ENCODE results near the gene PLRG1. TPM values are rescaled to one million over a fixed set of nuclear protein-coding genes. Genes with fewer than 3 reads are reported as not detected.

PLRG1 gene
- total and polyA plus RNA-seq, 4 donors, result 27.2 to 51.5 (median 29.9) TPM

DNA sequence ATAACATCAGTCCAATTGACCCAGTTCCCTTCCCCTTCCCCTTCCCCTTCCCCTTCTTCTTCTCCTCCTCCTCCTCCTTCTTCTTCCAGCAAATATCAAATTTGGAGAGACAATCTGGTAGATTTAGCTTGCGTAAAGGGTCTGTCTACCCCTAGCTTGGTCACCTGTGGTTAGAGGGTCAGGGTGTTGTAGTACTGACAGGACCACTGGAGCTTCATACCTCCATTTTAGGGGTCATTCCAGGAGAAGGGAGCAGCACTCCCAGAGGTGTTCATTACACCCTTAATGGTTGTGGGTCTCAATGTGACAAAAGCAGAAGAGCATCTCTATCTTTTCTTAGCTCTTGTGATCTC lies 8.9 kb upstream of the PLRG1 start:
- WGBS, result 73% methylated on average over 1 of the region's 1 CpG
- Histone ChIP-seq H3K9me3 (ENCODE audit: control insufficient read depth in 4 of 4, low read length in 3 of 4) (no peaks in the 10 kb centered on the region), H3K27me3 (ENCODE audit: control insufficient read depth in 4 of 4, insufficient read depth in 4 of 4, low read length in 3 of 4) (no peaks in the 10 kb centered on the region), H3K4me3 (ENCODE audit: low read depth in 1 of 3, low read length in 3 of 3) (peak overlapping the region in 1 of 3 donors; percentile 66), H3K4me1 (ENCODE audit: control insufficient read depth in 4 of 4, insufficient read depth in 4 of 4, low read length in 3 of 4) (peaks cover 2 to 27% (median 11%) of the 10 kb centered on the region in 4 donors), H3K27ac (ENCODE audit: low read depth in 1 of 2, low read length in 2 of 2) (peak overlapping the region; percentile 76 to 87), H3K9ac (ENCODE audit: low read depth in 1 of 2, low read length in 2 of 2) (no peak overlapping the region), H3K36me3 (ENCODE audit: control insufficient read depth in 4 of 4, insufficient read depth in 3 of 4, low read depth in 1 of 4, low read length in 3 of 4) (no peaks in the 10 kb centered on the region)
- no peak for DNase-seq (ENCODE audit: low spot score)
- TF ChIP-seq JUND (IDR thresholded peaks at IDR 0.05) (no peak), FOXA1 (IDR thresholded peaks at IDR 0.05) (no peak), HNF4G (IDR thresholded peaks at IDR 0.05) (no peak), GABPA (IDR thresholded peaks at IDR 0.05 in 1 of 2, conservative IDR thresholded peaks at IDR 0.05 in 1 of 2) (no peak), RAD21 (IDR thresholded peaks at IDR 0.05) (no peak), RXRA (IDR thresholded peaks at IDR 0.05) (no peak), ATF3 (IDR thresholded peaks at IDR 0.05) (no peak), HNF4A (conservative IDR thresholded peaks at IDR 0.05) (no peak), YY1 (IDR thresholded peaks at IDR 0.05) (no peak), FOXA2 (IDR thresholded peaks at IDR 0.05) (no peak), NR2F2 (IDR thresholded peaks at IDR 0.05) (no peak), SP1 (IDR thresholded peaks at IDR 0.05) (no peak), TAF1 (conservative IDR thresholded peaks at IDR 0.05) (no peak)
- TF ChIP-seq, protein P1, sequence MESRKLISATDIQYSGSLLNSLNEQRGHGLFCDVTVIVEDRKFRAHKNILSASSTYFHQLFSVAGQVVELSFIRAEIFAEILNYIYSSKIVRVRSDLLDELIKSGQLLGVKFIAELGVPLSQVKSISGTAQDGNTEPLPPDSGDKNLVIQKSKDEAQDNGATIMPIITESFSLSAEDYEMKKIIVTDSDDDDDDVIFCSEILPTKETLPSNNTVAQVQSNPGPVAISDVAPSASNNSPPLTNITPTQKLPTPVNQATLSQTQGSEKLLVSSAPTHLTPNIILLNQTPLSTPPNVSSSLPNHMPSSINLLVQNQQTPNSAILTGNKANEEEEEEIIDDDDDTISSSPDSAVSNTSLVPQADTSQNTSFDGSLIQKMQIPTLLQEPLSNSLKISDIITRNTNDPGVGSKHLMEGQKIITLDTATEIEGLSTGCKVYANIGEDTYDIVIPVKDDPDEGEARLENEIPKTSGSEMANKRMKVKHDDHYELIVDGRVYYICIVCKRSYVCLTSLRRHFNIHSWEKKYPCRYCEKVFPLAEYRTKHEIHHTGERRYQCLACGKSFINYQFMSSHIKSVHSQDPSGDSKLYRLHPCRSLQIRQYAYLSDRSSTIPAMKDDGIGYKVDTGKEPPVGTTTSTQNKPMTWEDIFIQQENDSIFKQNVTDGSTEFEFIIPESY (IDR thresholded peaks at IDR 0.05), result no peak
- TF ChIP-seq, protein P2, sequence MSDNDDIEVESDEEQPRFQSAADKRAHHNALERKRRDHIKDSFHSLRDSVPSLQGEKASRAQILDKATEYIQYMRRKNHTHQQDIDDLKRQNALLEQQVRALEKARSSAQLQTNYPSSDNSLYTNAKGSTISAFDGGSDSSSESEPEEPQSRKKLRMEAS (IDR thresholded peaks at IDR 0.05), result no peak
- TF ChIP-seq, protein P3, sequence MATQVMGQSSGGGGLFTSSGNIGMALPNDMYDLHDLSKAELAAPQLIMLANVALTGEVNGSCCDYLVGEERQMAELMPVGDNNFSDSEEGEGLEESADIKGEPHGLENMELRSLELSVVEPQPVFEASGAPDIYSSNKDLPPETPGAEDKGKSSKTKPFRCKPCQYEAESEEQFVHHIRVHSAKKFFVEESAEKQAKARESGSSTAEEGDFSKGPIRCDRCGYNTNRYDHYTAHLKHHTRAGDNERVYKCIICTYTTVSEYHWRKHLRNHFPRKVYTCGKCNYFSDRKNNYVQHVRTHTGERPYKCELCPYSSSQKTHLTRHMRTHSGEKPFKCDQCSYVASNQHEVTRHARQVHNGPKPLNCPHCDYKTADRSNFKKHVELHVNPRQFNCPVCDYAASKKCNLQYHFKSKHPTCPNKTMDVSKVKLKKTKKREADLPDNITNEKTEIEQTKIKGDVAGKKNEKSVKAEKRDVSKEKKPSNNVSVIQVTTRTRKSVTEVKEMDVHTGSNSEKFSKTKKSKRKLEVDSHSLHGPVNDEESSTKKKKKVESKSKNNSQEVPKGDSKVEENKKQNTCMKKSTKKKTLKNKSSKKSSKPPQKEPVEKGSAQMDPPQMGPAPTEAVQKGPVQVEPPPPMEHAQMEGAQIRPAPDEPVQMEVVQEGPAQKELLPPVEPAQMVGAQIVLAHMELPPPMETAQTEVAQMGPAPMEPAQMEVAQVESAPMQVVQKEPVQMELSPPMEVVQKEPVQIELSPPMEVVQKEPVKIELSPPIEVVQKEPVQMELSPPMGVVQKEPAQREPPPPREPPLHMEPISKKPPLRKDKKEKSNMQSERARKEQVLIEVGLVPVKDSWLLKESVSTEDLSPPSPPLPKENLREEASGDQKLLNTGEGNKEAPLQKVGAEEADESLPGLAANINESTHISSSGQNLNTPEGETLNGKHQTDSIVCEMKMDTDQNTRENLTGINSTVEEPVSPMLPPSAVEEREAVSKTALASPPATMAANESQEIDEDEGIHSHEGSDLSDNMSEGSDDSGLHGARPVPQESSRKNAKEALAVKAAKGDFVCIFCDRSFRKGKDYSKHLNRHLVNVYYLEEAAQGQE (IDR thresholded peaks at IDR 0.05), result no peak
- TF ChIP-seq, protein P4, sequence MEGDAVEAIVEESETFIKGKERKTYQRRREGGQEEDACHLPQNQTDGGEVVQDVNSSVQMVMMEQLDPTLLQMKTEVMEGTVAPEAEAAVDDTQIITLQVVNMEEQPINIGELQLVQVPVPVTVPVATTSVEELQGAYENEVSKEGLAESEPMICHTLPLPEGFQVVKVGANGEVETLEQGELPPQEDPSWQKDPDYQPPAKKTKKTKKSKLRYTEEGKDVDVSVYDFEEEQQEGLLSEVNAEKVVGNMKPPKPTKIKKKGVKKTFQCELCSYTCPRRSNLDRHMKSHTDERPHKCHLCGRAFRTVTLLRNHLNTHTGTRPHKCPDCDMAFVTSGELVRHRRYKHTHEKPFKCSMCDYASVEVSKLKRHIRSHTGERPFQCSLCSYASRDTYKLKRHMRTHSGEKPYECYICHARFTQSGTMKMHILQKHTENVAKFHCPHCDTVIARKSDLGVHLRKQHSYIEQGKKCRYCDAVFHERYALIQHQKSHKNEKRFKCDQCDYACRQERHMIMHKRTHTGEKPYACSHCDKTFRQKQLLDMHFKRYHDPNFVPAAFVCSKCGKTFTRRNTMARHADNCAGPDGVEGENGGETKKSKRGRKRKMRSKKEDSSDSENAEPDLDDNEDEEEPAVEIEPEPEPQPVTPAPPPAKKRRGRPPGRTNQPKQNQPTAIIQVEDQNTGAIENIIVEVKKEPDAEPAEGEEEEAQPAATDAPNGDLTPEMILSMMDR (IDR thresholded peaks at IDR 0.05; ENCODE audit: low read depth, low read length, missing input control), result no peak

All from liver (tissue), 9 donors.